Measurements from ENCODE around the gene FOXP4.

FOXP4 gene

DNA sequence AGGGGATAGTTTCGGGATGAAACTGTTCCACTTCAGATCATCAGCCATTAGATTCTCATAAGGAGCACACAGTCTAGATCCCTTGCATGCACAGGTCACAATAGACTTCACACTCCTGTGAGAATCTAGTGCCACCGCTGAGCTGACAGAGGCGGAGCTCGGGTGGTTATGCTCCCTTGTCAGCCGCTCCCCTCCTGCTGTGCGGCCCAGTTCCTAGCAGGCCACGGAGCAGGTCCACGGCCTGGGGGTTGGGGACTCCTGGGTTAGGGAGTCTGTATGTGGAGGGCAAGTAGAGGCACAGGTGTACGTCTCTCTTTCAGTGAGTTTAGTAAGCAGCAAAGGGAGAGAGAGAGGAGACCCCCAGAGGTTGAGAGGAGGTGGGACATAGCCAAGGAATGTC, 61.6 kb downstream of the FOXP4 start:
- H3K27ac ChIP-seq (ENCODE audit: low read depth, low read length, poor library complexity, severe bottlenecking), result no peak overlapping the region
- 0 out of 2 replicates have a peak, but pooled peaks cover 4% of the 10 kb centered on the region for H3K27me3 ChIP-seq (ENCODE audit: insufficient read depth, low read length)
- peaks cover 6% of the 10 kb centered on the region for H3K4me1 ChIP-seq (ENCODE audit: insufficient read depth, low read length, severe bottlenecking)
- H3K4me2 ChIP-seq (ENCODE audit: low read length), result no peak overlapping the region
- no peaks in the 10 kb centered on the region for H3F3A ChIP-seq (ENCODE audit: insufficient read depth, low read length)
- no peaks in the 10 kb centered on the region for H3K36me3 ChIP-seq (ENCODE audit: insufficient read depth, low read length)
- no peak for TF ChIP-seq CTCF (IDR thresholded peaks at IDR 0.05; ENCODE audit: low read length)
- no peak for TF ChIP-seq EZH2 (IDR thresholded peaks at IDR 0.05; ENCODE audit: borderline replicate concordance, low read length)
- no peak overlapping the region for H3K9ac ChIP-seq (ENCODE audit: low read length)
- H3K9me2 ChIP-seq (ENCODE audit: low read depth, low read length), result no peaks in the 10 kb centered on the region
- no peaks in the 10 kb centered on the region for H4K20me1 ChIP-seq (ENCODE audit: insufficient read depth, low read length)
- no peaks in the 10 kb centered on the region for H3K79me2 ChIP-seq (ENCODE audit: insufficient read depth, low read length)
- H3K4me3 ChIP-seq (ENCODE audit: low read depth, low read length, poor library complexity, severe bottlenecking), result no peak overlapping the region
- H3K9me3 ChIP-seq (ENCODE audit: low read length), result no peaks in the 10 kb centered on the region
- no peak overlapping the region for H2AFZ ChIP-seq (ENCODE audit: low read length)

- Histone ChIP-seq H3K9me2 (ENCODE audit: low read depth, low read length) (no peaks in the 10 kb centered on the region), H3K4me1 (ENCODE audit: insufficient read depth, low read length, severe bottlenecking) (no peaks in the 10 kb centered on the region), H3K9me3 (ENCODE audit: low read length) (peaks cover 1% of the 10 kb centered on the region; the same call in 1 of the 2 replicates), H2AFZ (ENCODE audit: low read length) (no peak overlapping the region), H3F3A (ENCODE audit: insufficient read depth, low read length) (no peaks in the 10 kb centered on the region), H3K9ac (ENCODE audit: low read length) (no peak overlapping the region), H3K4me3 (ENCODE audit: low read depth, low read length, poor library complexity, severe bottlenecking) (no peak overlapping the region), H3K4me2 (ENCODE audit: low read length) (no peak overlapping the region), H3K79me2 (ENCODE audit: insufficient read depth, low read length) (no peaks in the 10 kb centered on the region), H3K27ac (ENCODE audit: low read depth, low read length, poor library complexity, severe bottlenecking) (no peak overlapping the region), H4K20me1 (ENCODE audit: insufficient read depth, low read length) (no peaks in the 10 kb centered on the region), H3K27me3 (ENCODE audit: insufficient read depth, low read length) (0 out of 2 replicates have a peak, but pooled peaks cover 4% of the 10 kb centered on the region), H3K36me3 (ENCODE audit: insufficient read depth, low read length) (no peaks in the 10 kb centered on the region)
- TF ChIP-seq EZH2 (IDR thresholded peaks at IDR 0.05; ENCODE audit: borderline replicate concordance, low read length) (no peak), CTCF (IDR thresholded peaks at IDR 0.05; ENCODE audit: low read length) (no peak)
These were observed 62.4 kb downstream of the FOXP4 start for GRCh38 chr6:41608443-41609151.

DNA sequence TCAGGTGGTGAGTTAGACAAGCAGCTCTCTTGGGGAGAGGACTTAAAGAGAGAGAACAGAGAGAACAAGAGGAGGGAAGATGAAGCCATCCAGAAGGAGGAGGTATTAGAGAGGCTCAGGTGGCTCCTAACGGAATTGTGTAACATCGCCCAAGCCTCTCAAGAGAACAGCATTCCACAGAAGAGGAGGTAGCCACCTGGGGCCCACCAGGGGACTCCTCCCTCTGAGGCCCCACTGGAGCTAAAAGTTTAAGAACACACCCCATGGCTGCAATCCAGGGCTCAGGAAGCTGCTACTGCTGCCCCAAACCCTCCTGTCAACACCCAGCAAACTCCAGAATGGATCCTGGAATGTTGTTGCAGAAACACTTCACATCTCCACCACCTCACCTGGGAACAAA, 68.5 kb downstream of the FOXP4 start:
- Histone ChIP-seq H3K4me2 (ENCODE audit: low read length) (no peak overlapping the region), H3F3A (ENCODE audit: insufficient read depth, low read length) (no peaks in the 10 kb centered on the region), H3K9me3 (ENCODE audit: low read length) (peaks cover 2% of the 10 kb centered on the region; the same call in 1 of the 2 replicates)

More for the DNA sequence above, 68.5 kb downstream of the FOXP4 start:
- Histone ChIP-seq H3K27ac (ENCODE audit: low read depth, low read length, poor library complexity, severe bottlenecking) (no peak overlapping the region), H3K36me3 (ENCODE audit: insufficient read depth, low read length) (no peaks in the 10 kb centered on the region), H3K9me2 (ENCODE audit: low read depth, low read length) (no peaks in the 10 kb centered on the region), H3K9ac (ENCODE audit: low read length) (no peak overlapping the region), H3K4me1 (ENCODE audit: insufficient read depth, low read length, severe bottlenecking) (no peaks in the 10 kb centered on the region), H4K20me1 (ENCODE audit: insufficient read depth, low read length) (no peaks in the 10 kb centered on the region), H3K4me3 (ENCODE audit: low read depth, low read length, poor library complexity, severe bottlenecking) (no peak overlapping the region), H3K27me3 (ENCODE audit: insufficient read depth, low read length) (no peaks in the 10 kb centered on the region), H3K79me2 (ENCODE audit: insufficient read depth, low read length) (no peaks in the 10 kb centered on the region), H2AFZ (ENCODE audit: low read length) (no peak overlapping the region)
- TF ChIP-seq EZH2 (IDR thresholded peaks at IDR 0.05; ENCODE audit: borderline replicate concordance, low read length), result no peak
- no peak for TF ChIP-seq CTCF (IDR thresholded peaks at IDR 0.05; ENCODE audit: low read length)

All from OCI-LY1 (cell line).